SU-DHL-6 (cell line): Measurements from ENCODE around the gene SOBP.

Experiments used
- CTCF ChIP-seq: fragments of 200-600 bp; sonication (generic); IDR thresholded peaks from one replicate; pipeline ENCODE4 v1.5.1; 2017; ENCODE audit warnings: antibody characterized with exemption, mild to moderate bottlenecking, low read length, moderate library complexity; ENCODE audit not compliant: insufficient read depth, poor library complexity, severe bottlenecking
- EZH2phosphoT487 ChIP-seq: fragments of 200-600 bp; sonication (generic), shearing (Covaris generic); conservative IDR thresholded peaks from 2 replicates; pipeline ENCODE4 v1.6.1; 2018; ENCODE audit warnings: mild to moderate bottlenecking, antibody characterized with exemption, low read length, moderate library complexity, mixed read lengths

- TF ChIP-seq CTCF (no peak), EZH2phosphoT487 (no peak)
Measured at GRCh38 chr6:107670792-107671199, 180.9 kb downstream of the SOBP start.
